Type B pancreatic cell (in vitro differentiated cells): ENCODE results near the gene TBC1D22A. TPM values are rescaled to one million over a fixed set of nuclear protein-coding genes. Genes with fewer than 3 reads are reported as not detected.

Experiments used
- DNase-seq: peaks from one replicate; pipeline ENCODE4 v3.0.0; 2021; ENCODE audit warnings: mixed read lengths; ENCODE audit not compliant: unreplicated experiment; ENCODE audit errors: extremely low spot score
- H3K27ac Mint-ChIP-seq: 2 replicates; pipeline ENCODE4 v1.8.0; 2021; ENCODE audit warnings: mild to moderate bottlenecking, mixed read lengths
- H3K27me3 Mint-ChIP-seq: 2 replicates; pipeline ENCODE4 v1.8.0; 2021; ENCODE audit warnings: mixed read lengths
- H3K36me3 Mint-ChIP-seq: 2 replicates; pipeline ENCODE4 v1.8.0; 2021; ENCODE audit warnings: mixed read lengths
- H3K4me1 Mint-ChIP-seq: one replicate; pipeline ENCODE4 v1.8.0; 2021; ENCODE audit warnings: mixed read lengths; ENCODE audit not compliant: unreplicated experiment
- H3K4me3 Mint-ChIP-seq: 2 replicates; pipeline ENCODE4 v1.8.0; 2021; ENCODE audit warnings: mild to moderate bottlenecking, mixed read lengths
- H3K9me3 Mint-ChIP-seq: 2 replicates; pipeline ENCODE4 v1.8.0; 2021; ENCODE audit warnings: mixed read lengths
- CTCF ChIP-seq: fragments of 200-600 bp; sonication (generic); conservative IDR thresholded peaks from 2 replicates; pipeline ENCODE4 v1.5.0; 2021; ENCODE audit warnings: antibody characterized with exemption, mild to moderate bottlenecking
- total RNA-seq: library from RNA; stranded (reverse); gene quantifications from 2 replicates; pipeline ENCODE4 v1.2.1, GENCODE V29; 2021; ENCODE audit warnings: low replicate concordance

TBC1D22A gene
- total RNA-seq, 1 donor from 2014 or later = 16.2 TPM

GRCh38 chr22:46828323-46828900 is 66.0 kb downstream of the TBC1D22A start:
- no peak for DNase-seq
- Mint-ChIP-seq H3K27me3 (no peaks in the 10 kb centered on the region), H3K4me1 (peaks cover 34% of the 10 kb centered on the region), H3K36me3 (peaks cover 23% of the 10 kb centered on the region), H3K27ac (peak overlapping the region; percentile 2), H3K9me3 (no peaks in the 10 kb centered on the region), H3K4me3 (no peak overlapping the region)
- no peak for TF ChIP-seq CTCF

- Mint-ChIP-seq H3K4me1 (peaks cover 31% of the 10 kb centered on the region), H3K27ac (peak overlapping the region; percentile 57), H3K36me3 (peaks cover 20% of the 10 kb centered on the region), H3K27me3 (no peaks in the 10 kb centered on the region), H3K4me3 (no peak overlapping the region), H3K9me3 (no peaks in the 10 kb centered on the region)
- DNase-seq = no peak
- no peak for TF ChIP-seq CTCF
These were observed 66.9 kb downstream of the TBC1D22A start for GRCh38 chr22:46829117-46829891.

- H3K27ac Mint-ChIP-seq = peak overlapping the region; percentile 57
- H3K36me3 Mint-ChIP-seq = peaks cover 24% of the 10 kb centered on the region
- H3K4me1 Mint-ChIP-seq = peaks cover 28% of the 10 kb centered on the region
- peaks cover 5% of the 10 kb centered on the region for H3K9me3 Mint-ChIP-seq
- H3K27me3 Mint-ChIP-seq = no peaks in the 10 kb centered on the region
- no peak overlapping the region for H3K4me3 Mint-ChIP-seq
- TF ChIP-seq CTCF = no peak
- peak; percentile 62 for DNase-seq
These were observed 67.7 kb downstream of the TBC1D22A start for GRCh38 chr22:46829941-46830715.

GRCh38 chr22:46830841-46831240 is 68.4 kb downstream of the TBC1D22A start:
- H3K27me3 Mint-ChIP-seq = no peaks in the 10 kb centered on the region
- peaks cover 10% of the 10 kb centered on the region for H3K9me3 Mint-ChIP-seq
- peaks cover 28% of the 10 kb centered on the region for H3K36me3 Mint-ChIP-seq
- no peak overlapping the region for H3K4me3 Mint-ChIP-seq
- no peak for TF ChIP-seq CTCF
- peak overlapping the region; percentile 57 for H3K27ac Mint-ChIP-seq
- peaks cover 28% of the 10 kb centered on the region for H3K4me1 Mint-ChIP-seq
- DNase-seq = no peak

GRCh38 chr22:46833228-46833627 is 70.8 kb downstream of the TBC1D22A start:
- peaks cover 28% of the 10 kb centered on the region for H3K4me1 Mint-ChIP-seq
- H3K27me3 Mint-ChIP-seq = no peaks in the 10 kb centered on the region
- H3K27ac Mint-ChIP-seq = no peak overlapping the region
- H3K9me3 Mint-ChIP-seq = peaks cover 22% of the 10 kb centered on the region
- no peak for DNase-seq
- peaks cover 27% of the 10 kb centered on the region for H3K36me3 Mint-ChIP-seq
- peak; percentile 67 for TF ChIP-seq CTCF
- H3K4me3 Mint-ChIP-seq = no peak overlapping the region
